HT-29 (cell line): ENCODE results near the gene GUCA1A. TPM values are rescaled to one million over a fixed set of nuclear protein-coding genes. Genes with fewer than 3 reads are reported as not detected.

ENCODE experiments used
- total RNA-seq: library from RNA; depleted of rRNA; stranded (reverse); fragments of >200 nt; shearing (Covaris generic); gene quantifications from 2 replicates; pipeline ENCODE4 v1.2.3, GENCODE V29; 2014; rRNA removed

GUCA1A gene
- total RNA-seq, 1 experiment from 2014 or later: not detected

Other genes with a start within 250 kb of the GUCA1A start
- 70.5 and 79.7 TPM in 2 replicates for gene CCND3, start 231.6 kb upstream of the GUCA1A start, total RNA-seq
- gene TAF8, start 122.8 kb upstream of the GUCA1A start, total RNA-seq: 18.6 and 22.8 TPM in 2 replicates
- 119 and 136 TPM in 2 replicates for gene C6orf132, start 30.7 kb upstream of the GUCA1A start, total RNA-seq
- gene GUCA1B, start 21.6 kb downstream of the GUCA1A start, total RNA-seq: 0.08 TPM in 1 of 2 replicates, not detected in the other
- gene MRPS10, start 44.5 kb downstream of the GUCA1A start, total RNA-seq: 24.2 and 24.7 TPM in 2 replicates